ENCODE measurements around the gene TMOD2. TPM values are rescaled to one million over a fixed set of nuclear protein-coding genes. Genes with fewer than 3 reads are reported as not detected.

The TMOD2 gene
- total RNA-seq, 1 experiment from 2014 or later = 2.8 TPM

- no peaks in the 10 kb centered on the region for H3K9me3 Mint-ChIP-seq (ENCODE audit: unreplicated experiment)
- CTCF ChIA-PET = interaction anchor here (0.7 to 5.4 kb wide), 3 partner anchors 40 to 85 kb away, joined by 3 to 40 read pairs (median 11); no protein-coding TSS in a partner anchor
- no peak for TF ChIP-seq CTCF (IDR thresholded peaks at IDR 0.05; ENCODE audit: unreplicated experiment)
- H3K4me1 Mint-ChIP-seq (ENCODE audit: insufficient read depth, unreplicated experiment) = peaks cover 36% of the 10 kb centered on the region
- no TSS peak for BruUV-seq (replicated peaks)
- POLR2A ChIA-PET = interaction anchor here (0.7 to 5.7 kb wide), 8 partner anchors 7 to 86 kb away, joined by 3 to 69 read pairs (median 10); partner anchors contain the start of gene TMOD2
- no peak overlapping the region for H3K27ac Mint-ChIP-seq (ENCODE audit: low read depth, unreplicated experiment)
- no peaks in the 10 kb centered on the region for H3K27me3 Mint-ChIP-seq (ENCODE audit: insufficient read depth, unreplicated experiment)
- intact Hi-C loops (cut with micrococcal nuclease) = no loop called here
- peak overlapping the region; percentile 77 for H3K4me3 Mint-ChIP-seq (ENCODE audit: unreplicated experiment)
- no peaks in the 10 kb centered on the region for H3K36me3 Mint-ChIP-seq (ENCODE audit: insufficient read depth, unreplicated experiment)
- no peak for DNase-seq (ENCODE audit: unreplicated experiment)
Observed at GRCh38 chr15:51735228-51736010, 16.0 kb upstream of the TMOD2 start.

- Mint-ChIP-seq H3K27me3 (ENCODE audit: insufficient read depth, unreplicated experiment) (no peaks in the 10 kb centered on the region), H3K4me1 (ENCODE audit: insufficient read depth, unreplicated experiment) (peaks cover 31% of the 10 kb centered on the region), H3K4me3 (ENCODE audit: unreplicated experiment) (peak overlapping the region; percentile 77), H3K9me3 (ENCODE audit: unreplicated experiment) (no peaks in the 10 kb centered on the region), H3K36me3 (ENCODE audit: insufficient read depth, unreplicated experiment) (no peaks in the 10 kb centered on the region), H3K27ac (ENCODE audit: low read depth, unreplicated experiment) (peak overlapping the region; percentile 39)
- DNase-seq (ENCODE audit: unreplicated experiment) = peak; percentile 56
- BruUV-seq (replicated peaks) = no TSS peak
- ChIA-PET CTCF (interaction anchor here (0.6 to 5.4 kb wide), 4 partner anchors 40 to 132 kb away, joined by 3 to 40 read pairs (median 7); no protein-coding TSS in a partner anchor), POLR2A (interaction anchor here (0.7 to 5.7 kb wide), 10 partner anchors 8 to 143 kb away, joined by 3 to 69 read pairs (median 14); partner anchors contain the start of genes DMXL2 and TMOD2)
- no peak for TF ChIP-seq CTCF (IDR thresholded peaks at IDR 0.05; ENCODE audit: unreplicated experiment)
- intact Hi-C loops (cut with micrococcal nuclease) = no loop called here
Observed at GRCh38 chr15:51736069-51736468, 15.3 kb upstream of the TMOD2 start.

- intact Hi-C loops (cut with micrococcal nuclease) = no loop called here
- Mint-ChIP-seq H3K9me3 (ENCODE audit: unreplicated experiment) (no peaks in the 10 kb centered on the region), H3K4me3 (ENCODE audit: unreplicated experiment) (peak overlapping the region; percentile 77), H3K36me3 (ENCODE audit: insufficient read depth, unreplicated experiment) (no peaks in the 10 kb centered on the region), H3K27me3 (ENCODE audit: insufficient read depth, unreplicated experiment) (no peaks in the 10 kb centered on the region), H3K4me1 (ENCODE audit: insufficient read depth, unreplicated experiment) (peaks cover 23% of the 10 kb centered on the region), H3K27ac (ENCODE audit: low read depth, unreplicated experiment) (peak overlapping the region; percentile 39)
- ChIA-PET CTCF (interaction anchor here (0.6 to 5.4 kb wide), 6 partner anchors 33 to 294 kb away, joined by 3 to 40 read pairs (median 3); no protein-coding TSS in a partner anchor), POLR2A (interaction anchor here (0.6 to 5.7 kb wide), 18 partner anchors 8 to 416 kb away, joined by 3 to 69 read pairs (median 6); partner anchors contain the start of genes DMXL2, TMOD2 and TMOD3)
- no TSS peak for BruUV-seq (replicated peaks)
- DNase-seq (ENCODE audit: unreplicated experiment) = peak; percentile 56
- TF ChIP-seq CTCF (IDR thresholded peaks at IDR 0.05; ENCODE audit: unreplicated experiment) = no peak
Observed at GRCh38 chr15:51736751-51737521, 14.5 kb upstream of the TMOD2 start.

Data from MCF 10A (cell line).